Small intestine (tissue), 16 donors: ENCODE data around the gene RASGRP2. TPM values are rescaled to one million over a fixed set of nuclear protein-coding genes. Genes with fewer than 3 reads are reported as not detected.

ENCODE experiments used
- DNase-seq, 2 donors: peaks; one replicate each; pipeline versions ENCODE4 v3.0.0 to v3.0.0-alpha.2; 2013
- FAIRE-seq: peaks from 2 replicates; lab custom pipeline; 2012; peaks lifted over from hg19 to GRCh38; lab: Jason Lieb, UNC
- H3K27ac ChIP-seq, 3 donors: one replicate each; pipeline ENCODE4 v1.5.1; 2013; ENCODE audit warnings: low read length in 2 of 3, mild to moderate bottlenecking in 2 of 3, control low read depth in 1 of 3, inconsistent platforms in 1 of 3, low read depth in 1 of 3, moderate library complexity in 1 of 3
- H3K27me3 ChIP-seq, 3 donors: one replicate each; pipeline ENCODE4 v1.6.1; 2013; ENCODE audit warnings: low read length in 3 of 3, inconsistent platforms in 1 of 3; ENCODE audit not compliant: control insufficient read depth in 3 of 3, insufficient read depth in 3 of 3
- H3K36me3 ChIP-seq, 3 donors: one replicate each; pipeline ENCODE4 v1.6.1; 2013; ENCODE audit warnings: low read length in 3 of 3, inconsistent platforms in 1 of 3, low read depth in 1 of 3, mild to moderate bottlenecking in 1 of 3, moderate library complexity in 1 of 3; ENCODE audit not compliant: control insufficient read depth in 3 of 3, insufficient read depth in 2 of 3
- H3K4me1 ChIP-seq, 3 donors: one replicate each; pipeline ENCODE4 v1.6.1; 2013; ENCODE audit warnings: low read length in 2 of 3, inconsistent platforms in 1 of 3, low read depth in 1 of 3, mild to moderate bottlenecking in 1 of 3, moderate library complexity in 1 of 3; ENCODE audit not compliant: control insufficient read depth in 3 of 3, insufficient read depth in 2 of 3
- H3K4me3 ChIP-seq, 3 donors: one replicate each; pipeline ENCODE4 v1.5.1; 2013; ENCODE audit warnings: low read length in 3 of 3, control low read depth in 1 of 3, inconsistent platforms in 1 of 3, low read depth in 1 of 3, mild to moderate bottlenecking in 1 of 3, moderate library complexity in 1 of 3
- H3K9me3 ChIP-seq, 2 donors: one replicate each; pipeline ENCODE4 v1.6.1; 2013; ENCODE audit warnings: low read depth in 1 of 2, low read length in 1 of 2; ENCODE audit not compliant: control insufficient read depth in 2 of 2, insufficient read depth in 1 of 2
- WGBS, 3 donors: extraction: QIAGEN DNeasy Blood & Tissue Kit; methylation state at CpG; one replicate each; pipeline ENCODE4 v1.1.7; 2013; 5-methylcytosine and 5-hydroxymethylcytosine counted together
- long read RNA-seq, 10 donors: transcript quantifications; one replicate each; lab custom pipeline, GENCODE V29; 2026
- polyA plus RNA-seq, 4 donors: library from polyadenylated mRNA; stranded (reverse) in 3 of 4; unstranded in 1 of 4; fragments of 200-250 nt in 3 of 4; fragments of 120-200 nt in 1 of 4; gene quantifications; one replicate each; pipeline versions ENCODE4 v1.2.1 to v1.2.3, GENCODE V29; 2013
- donor health status: healthy with polysubstance abuse.
- donor health status: control.
- donor health status: control.
- donor health status: Bipolar disorder and iron deficiency.
- donor health status: healthy.

Gene RASGRP2
- 10 to 100 TPM in 1 of 4 donors, 1 to 10 TPM in 3; 2.9 to 14.6 (median 4.1) TPM for polyA plus RNA-seq
- long read RNA-seq, donor 1, partial matches to known transcripts: 0 of 2 reads
- long read RNA-seq, donor 1, other reads (novel, unspliced or antisense): 0 of 2 reads
- long read RNA-seq, donor 2, partial matches to known transcripts: 0 of 1 reads
- long read RNA-seq, donor 2, other reads (novel, unspliced or antisense): 0 of 1 reads
- long read RNA-seq, donor 3, partial matches to known transcripts: 5 of 5 reads
- long read RNA-seq, donor 3, other reads (novel, unspliced or antisense): 0 of 5 reads
- long read RNA-seq, donor 4: 0 reads
- long read RNA-seq, donor 5, partial matches to known transcripts: 0 of 2 reads
- long read RNA-seq, donor 5, other reads (novel, unspliced or antisense): 0 of 2 reads
- long read RNA-seq, donor 6, partial matches to known transcripts: 0 of 1 reads
- long read RNA-seq, donor 6, other reads (novel, unspliced or antisense): 0 of 1 reads
- long read RNA-seq, donor 7: 0 reads
- long read RNA-seq, donor 8, partial matches to known transcripts: 0 of 2 reads
- long read RNA-seq, donor 8, other reads (novel, unspliced or antisense): 0 of 2 reads
- long read RNA-seq, donor 9: 0 reads
- long read RNA-seq, donor 10, partial matches to known transcripts: 0 of 2 reads
- long read RNA-seq, donor 10, other reads (novel, unspliced or antisense): 0 of 2 reads

DNA sequence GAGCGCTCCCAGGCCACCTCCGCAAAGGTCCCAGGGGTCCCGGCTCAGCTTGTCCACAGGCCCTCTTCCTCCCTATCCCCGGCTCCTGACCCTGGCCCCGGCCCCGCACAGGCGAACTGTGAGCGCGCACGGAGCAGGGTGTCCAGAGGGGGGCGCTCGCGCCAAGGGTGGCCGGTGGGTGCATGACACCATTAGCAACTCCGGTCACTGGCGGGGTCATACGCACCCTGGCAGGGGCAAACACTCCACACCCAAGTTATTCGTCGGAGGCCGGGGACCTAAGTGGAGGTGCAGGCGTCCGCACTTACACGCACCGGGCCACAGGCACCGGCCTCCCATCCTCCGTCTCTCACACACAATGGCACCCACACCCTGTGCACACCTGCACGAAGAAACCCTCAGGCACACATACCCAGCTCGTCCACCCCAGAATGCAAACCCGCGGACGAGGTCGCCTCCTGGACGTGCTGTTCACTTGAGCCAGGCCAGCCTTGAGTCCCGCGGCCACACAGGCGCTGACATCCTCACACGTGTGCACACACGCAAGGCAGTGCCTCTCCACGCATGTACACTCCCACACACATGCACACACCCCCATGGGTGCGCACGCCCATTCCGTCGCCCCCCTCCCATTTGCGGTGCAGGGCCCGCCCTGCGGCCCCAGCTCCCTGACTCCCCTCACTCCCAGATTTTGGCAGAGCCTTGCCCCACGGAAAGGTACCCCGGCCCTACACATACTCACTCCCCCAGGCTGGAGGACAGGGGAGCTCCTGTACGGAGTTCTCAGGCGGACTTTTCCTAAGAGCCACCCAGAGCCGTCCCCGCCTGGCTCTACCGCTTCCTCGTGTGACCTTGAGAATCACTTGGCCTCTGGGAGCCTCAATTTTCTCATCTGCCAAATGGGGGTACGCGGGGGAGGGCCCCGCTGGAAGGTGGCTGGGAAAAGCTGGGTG, at the start of gene RASGRP2:
TSS of gene RASGRP2 (minus strand) at position 552 of the 953 bp plus-strand sequence. CDS start 1,276 bp downstream, outside the sequence.
- Histone ChIP-seq H3K27me3 (peaks cover 0 to 83% (median 0%) of the 10 kb centered on the region in 3 donors), H3K4me1 (peaks cover 0 to 34% (median 0%) of the 10 kb centered on the region in 3 donors), H3K9me3 (no peaks in the 10 kb centered on the region), H3K4me3 (peak within 1 kb of the TSS; percentile 32 to 74 (median 64)), H3K36me3 (peaks cover 0 to 3% (median 0%) of the 10 kb centered on the region in 3 donors), H3K27ac (peak within 1 kb of the TSS in 1 of 3 donors; percentile 91)
- DNase-seq (peak; percentile 35 to 57), FAIRE-seq (no peak)
- 1 to 2% (median 1%) methylated on average over 52 to 57 of the region's 57 CpGs for WGBS, 3 donors

GRCh38 chr11:64792482-64792881, 48.5 kb upstream of the RASGRP2 start:
- no peak for FAIRE-seq

GRCh38 chr11:64791781-64792291, 47.9 kb upstream of the RASGRP2 start:
- FAIRE-seq: no peak

More at GRCh38 chr11:64792482-64792881, 48.5 kb upstream of the RASGRP2 start:
- WGBS, 3 donors: 92 to 97% (median 94%) methylated on average over 4 of the region's 4 CpGs
- Histone ChIP-seq H3K9me3 (no peaks in the 10 kb centered on the region), H3K27ac (no peak overlapping the region), H3K4me1 (peaks cover 0 to 15% (median 0%) of the 10 kb centered on the region in 3 donors), H3K4me3 (no peak overlapping the region), H3K27me3 (no peaks in the 10 kb centered on the region), H3K36me3 (peaks cover 0 to 70% (median 0%) of the 10 kb centered on the region in 3 donors)
- no peak for DNase-seq

GRCh38 chr11:64790205-64791095, 46.5 kb upstream of the RASGRP2 start:
- H3K4me3 ChIP-seq: no peak overlapping the region
- FAIRE-seq (no peak), DNase-seq (no peak)
- peaks cover 0 to 52% (median 0%) of the 10 kb centered on the region in 3 donors for H3K36me3 ChIP-seq
- WGBS, 3 donors: 72 to 86% (median 76%) methylated on average over 25 of the region's 25 CpGs
- H3K9me3 ChIP-seq: no peaks in the 10 kb centered on the region
- peaks cover 0 to 17% (median 0%) of the 10 kb centered on the region in 3 donors for H3K4me1 ChIP-seq
- no peaks in the 10 kb centered on the region for H3K27me3 ChIP-seq
- H3K27ac ChIP-seq: no peak overlapping the region

More at GRCh38 chr11:64791781-64792291, 47.9 kb upstream of the RASGRP2 start:
- Histone ChIP-seq H3K4me1 (peaks cover 0 to 17% (median 0%) of the 10 kb centered on the region in 3 donors), H3K9me3 (no peaks in the 10 kb centered on the region), H3K4me3 (no peak overlapping the region), H3K27ac (no peak overlapping the region), H3K36me3 (peaks cover 0 to 64% (median 0%) of the 10 kb centered on the region in 3 donors), H3K27me3 (no peaks in the 10 kb centered on the region)
- 89 to 93% (median 92%) methylated on average over 14 of the region's 14 CpGs for WGBS, 3 donors
- DNase-seq: no peak

DNA sequence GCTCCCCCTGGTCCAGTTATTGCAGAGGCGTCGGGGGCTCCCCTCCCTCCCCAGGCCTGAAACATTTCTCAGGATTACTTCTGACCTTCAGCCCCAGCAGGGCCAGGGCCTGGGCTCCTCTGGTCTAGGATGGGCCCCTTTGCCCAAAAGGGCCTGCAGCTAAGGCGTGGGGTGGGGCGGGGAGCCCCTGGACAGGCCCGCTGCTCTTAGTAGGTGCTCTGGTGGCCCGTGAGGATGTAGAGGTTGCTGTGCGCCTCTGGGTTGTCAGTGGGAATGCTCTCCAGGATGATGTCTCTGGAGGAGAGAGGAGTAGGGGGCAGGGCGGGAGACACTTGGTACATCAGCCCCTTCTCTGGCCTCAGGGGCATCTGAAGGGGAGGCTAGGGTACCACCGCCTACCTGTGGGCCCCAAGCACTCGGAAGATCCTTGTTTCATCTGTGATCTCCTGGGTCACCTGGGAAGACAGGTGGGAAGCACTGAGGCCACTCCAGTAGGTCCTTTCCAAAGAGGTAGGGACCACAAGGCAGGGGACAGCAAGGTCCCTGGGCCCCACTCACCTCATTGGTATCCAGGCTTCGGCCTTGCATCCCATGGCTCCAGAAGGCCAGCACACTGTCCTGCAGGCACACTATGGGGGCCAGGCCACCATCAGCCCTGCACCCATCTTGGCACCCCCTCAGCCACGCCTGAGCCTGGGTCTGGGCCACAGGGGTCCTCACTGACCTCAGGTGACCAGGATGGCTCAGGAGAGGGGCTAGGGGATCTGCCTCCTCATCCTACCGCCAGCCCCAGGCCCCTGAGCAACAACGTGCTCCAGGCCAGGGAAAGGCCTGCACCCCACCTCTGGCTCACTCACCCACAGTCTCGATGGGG, 45.6 kb upstream of the RASGRP2 start:
- WGBS, 3 donors: 84 to 88% (median 85%) methylated on average over 15 of the region's 15 CpGs
- no peak for DNase-seq
- H3K36me3 ChIP-seq: peaks cover 0 to 49% (median 0%) of the 10 kb centered on the region in 3 donors

DNA sequence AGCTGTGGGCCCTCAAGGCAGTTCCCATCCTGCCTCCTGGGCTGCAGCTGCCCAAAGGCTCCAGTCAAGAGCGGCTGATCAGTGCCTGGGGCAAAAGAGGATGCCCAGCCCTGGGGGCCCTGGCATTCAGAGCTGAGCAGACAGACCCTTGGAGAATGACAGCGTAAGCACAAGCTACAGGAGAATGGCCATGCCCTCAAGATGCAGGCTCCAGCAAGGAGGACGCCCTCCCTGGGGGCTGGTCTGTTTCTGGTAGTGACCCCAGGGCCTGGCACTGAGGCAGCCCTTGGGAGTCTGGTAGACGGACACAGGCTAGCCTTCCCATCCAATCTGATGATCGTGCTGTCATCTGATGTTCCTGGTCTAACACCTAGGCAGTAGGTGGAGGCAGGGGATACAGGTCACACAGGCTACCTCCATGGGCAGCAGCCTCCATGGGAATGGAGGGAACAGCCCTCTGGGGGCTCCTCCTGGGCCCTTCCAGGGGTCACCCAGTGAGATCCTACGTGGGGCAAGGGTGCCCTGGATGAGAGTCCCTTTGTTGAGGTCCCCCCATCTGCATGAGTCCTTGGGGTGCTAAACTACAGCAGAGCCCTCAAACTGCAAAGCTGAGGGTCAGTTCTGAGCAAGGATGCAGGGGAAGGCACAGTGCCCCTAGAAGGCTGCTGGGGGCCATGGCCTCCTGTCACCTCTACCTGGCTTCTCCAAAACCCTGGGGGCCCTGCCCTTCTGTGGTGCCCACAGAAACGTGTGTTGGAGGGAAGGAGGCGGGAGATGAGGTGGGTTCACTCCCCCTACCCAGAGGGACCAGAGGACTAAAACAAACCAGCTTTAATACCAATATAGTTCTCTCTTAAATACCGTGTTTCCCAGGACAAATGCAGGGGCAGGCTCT, 44.6 kb upstream of the RASGRP2 start:
- H3K4me1 ChIP-seq: peaks cover 0 to 17% (median 0%) of the 10 kb centered on the region in 3 donors
- FAIRE-seq: no peak
- H3K27me3 ChIP-seq: no peaks in the 10 kb centered on the region
- no peak overlapping the region for H3K27ac ChIP-seq
- WGBS, 3 donors: 67 to 85% (median 81%) methylated on average over 9 of the region's 9 CpGs
- H3K36me3 ChIP-seq: peaks cover 0 to 46% (median 0%) of the 10 kb centered on the region in 3 donors
- H3K4me3 ChIP-seq: no peak overlapping the region
- DNase-seq: no peak
- H3K9me3 ChIP-seq: no peaks in the 10 kb centered on the region

More for the DNA sequence above, 45.6 kb upstream of the RASGRP2 start:
- H3K9me3 ChIP-seq: no peaks in the 10 kb centered on the region
- no peak overlapping the region for H3K4me3 ChIP-seq
- no peak for FAIRE-seq
- no peaks in the 10 kb centered on the region for H3K27me3 ChIP-seq
- peaks cover 0 to 17% (median 0%) of the 10 kb centered on the region in 3 donors for H3K4me1 ChIP-seq
- no peak overlapping the region for H3K27ac ChIP-seq
